Activated naive CD4-positive, alpha-beta T cell (primary cell): ENCODE data around the gene KRTAP1-1.
"Not testable (repeated sequence)": the region's sequence is repeated elsewhere in the genome, so short reads cannot be mapped to it uniquely, and the experiment has no call there.

Experiments
- DNase-seq, 4 experiments: peaks; one replicate each; lab custom pipeline; 2025; lab: John Stamatoyannopoulos, UW

Gene KRTAP1-1

GRCh38 chr17:41040783-41041571, at the start of gene KRTAP1-1:
KRTAP1-1 (minus strand) TSS chr17:41041450; CDS start chr17:41041397, 53 bp downstream.
- not testable (repeated sequence) for DNase-seq

GRCh38 chr17:41088760-41089352, 47.6 kb upstream of the KRTAP1-1 start:
- not testable (repeated sequence) for DNase-seq

GRCh38 chr17:41084100-41084856, 43.0 kb upstream of the KRTAP1-1 start, which contains the start of gene KRTAP4-7:
KRTAP4-7 (plus strand) TSS chr17:41084150; CDS start chr17:41084207, 57 bp downstream.
- DNase-seq, result not testable (repeated sequence)

- DNase-seq, result not testable (repeated sequence)
Observed at GRCh38 chr17:41083427-41083826, 42.2 kb upstream of the KRTAP1-1 start.

GRCh38 chr17:41082626-41083025, 41.4 kb upstream of the KRTAP1-1 start:
- no peak for DNase-seq

GRCh38 chr17:41076788-41077187, 35.5 kb upstream of the KRTAP1-1 start:
- no peak for DNase-seq

GRCh38 chr17:41073676-41074075, 32.4 kb upstream of the KRTAP1-1 start:
- DNase-seq, result no peak

- no peak for DNase-seq
Observed at GRCh38 chr17:41071606-41072360, 30.5 kb upstream of the KRTAP1-1 start.

GRCh38 chr17:41069031-41069430, 27.8 kb upstream of the KRTAP1-1 start:
- no peak for DNase-seq

GRCh38 chr17:41067281-41067680, 26.0 kb upstream of the KRTAP1-1 start:
- DNase-seq, result no peak

GRCh38 chr17:41065829-41066624, 24.8 kb upstream of the KRTAP1-1 start, which contains the start of gene KRTAP2-4:
KRTAP2-4 (minus strand) TSS chr17:41065879; CDS start chr17:41065845, 34 bp downstream.
- no peak for DNase-seq

GRCh38 chr17:41065016-41065689, 23.9 kb upstream of the KRTAP1-1 start:
- not testable (repeated sequence) for DNase-seq

- no peak for DNase-seq
Observed at GRCh38 chr17:41064301-41064700, 23.1 kb upstream of the KRTAP1-1 start.

- DNase-seq, result no peak
Observed at GRCh38 chr17:41063449-41063848, 22.2 kb upstream of the KRTAP1-1 start.

- DNase-seq, result no peak
Observed at GRCh38 chr17:41061964-41062363, 20.7 kb upstream of the KRTAP1-1 start.

GRCh38 chr17:41060052-41060604, 18.9 kb upstream of the KRTAP1-1 start, which contains the start of gene KRTAP2-3:
KRTAP2-3 (minus strand) TSS chr17:41060114; CDS start chr17:41060050, 64 bp downstream.
- no peak for DNase-seq

GRCh38 chr17:41059276-41060051, 18.2 kb upstream of the KRTAP1-1 start:
- DNase-seq, result not testable (repeated sequence)

GRCh38 chr17:41058741-41059140, 17.5 kb upstream of the KRTAP1-1 start:
- no peak for DNase-seq

GRCh38 chr17:41057547-41057946, 16.3 kb upstream of the KRTAP1-1 start:
- no peak for DNase-seq
